DOHH2 (cell line): ENCODE results near the gene CXCL5.

Source experiments
- EZH2phosphoT487 ChIP-seq: fragments of 200-600 bp; sonication (generic); IDR thresholded peaks from 2 replicates; pipeline ENCODE4 v1.6.1; 2017; ENCODE audit warnings: borderline replicate concordance, mild to moderate bottlenecking, antibody characterized with exemption, low read length, moderate library complexity, mixed read lengths
- TF ChIP-seq, protein P1 (sequence below): fragments of 200-600 bp; sonication (generic); IDR thresholded peaks from one replicate; pipeline ENCODE4 v1.5.1; 2014; ENCODE audit warnings: antibody characterized with exemption, mild to moderate bottlenecking, low read depth, low read length; ENCODE audit not compliant: poor library complexity, severe bottlenecking

DNA sequence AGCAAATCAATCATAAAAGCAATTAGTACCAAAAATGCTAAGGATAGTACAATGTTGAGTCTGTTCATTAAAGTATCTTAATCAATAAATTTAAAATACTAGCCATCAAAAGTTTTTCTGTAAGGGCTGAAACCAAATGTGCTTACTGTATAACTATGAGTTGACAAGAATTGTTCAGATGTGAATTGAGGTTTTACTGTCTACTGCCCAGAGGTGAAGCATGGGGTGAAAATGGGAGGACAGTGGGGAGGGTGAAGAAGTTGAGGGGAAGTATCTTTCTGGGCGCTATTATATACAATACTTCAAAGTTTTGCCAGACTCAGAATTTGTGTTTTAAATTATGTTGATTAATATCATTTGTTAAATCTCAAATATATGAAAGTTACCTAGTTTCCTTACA is 6.4 kb downstream of the CXCL5 start:
- TF ChIP-seq, protein P1, sequence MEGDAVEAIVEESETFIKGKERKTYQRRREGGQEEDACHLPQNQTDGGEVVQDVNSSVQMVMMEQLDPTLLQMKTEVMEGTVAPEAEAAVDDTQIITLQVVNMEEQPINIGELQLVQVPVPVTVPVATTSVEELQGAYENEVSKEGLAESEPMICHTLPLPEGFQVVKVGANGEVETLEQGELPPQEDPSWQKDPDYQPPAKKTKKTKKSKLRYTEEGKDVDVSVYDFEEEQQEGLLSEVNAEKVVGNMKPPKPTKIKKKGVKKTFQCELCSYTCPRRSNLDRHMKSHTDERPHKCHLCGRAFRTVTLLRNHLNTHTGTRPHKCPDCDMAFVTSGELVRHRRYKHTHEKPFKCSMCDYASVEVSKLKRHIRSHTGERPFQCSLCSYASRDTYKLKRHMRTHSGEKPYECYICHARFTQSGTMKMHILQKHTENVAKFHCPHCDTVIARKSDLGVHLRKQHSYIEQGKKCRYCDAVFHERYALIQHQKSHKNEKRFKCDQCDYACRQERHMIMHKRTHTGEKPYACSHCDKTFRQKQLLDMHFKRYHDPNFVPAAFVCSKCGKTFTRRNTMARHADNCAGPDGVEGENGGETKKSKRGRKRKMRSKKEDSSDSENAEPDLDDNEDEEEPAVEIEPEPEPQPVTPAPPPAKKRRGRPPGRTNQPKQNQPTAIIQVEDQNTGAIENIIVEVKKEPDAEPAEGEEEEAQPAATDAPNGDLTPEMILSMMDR, result no peak
- TF ChIP-seq EZH2phosphoT487, result no peak
